Body of pancreas (tissue), 4 donors: ENCODE results near the gene DUSP5. TPM values are rescaled to one million over a fixed set of nuclear protein-coding genes. Genes with fewer than 3 reads are reported as not detected.

ENCODE experiments used
- ATAC-seq: fragments of 150-250 bp; one replicate; pipeline ENCODE4 v1.9.1; 2016
- DNase-seq, 4 donors: peaks; one replicate each; pipeline ENCODE4 v3.0.0-alpha.2; 2019
- H3K27ac ChIP-seq, 4 donors: fragments of 200-600 bp; sonication (generic); 1 replicate in 3 of 4; 2 replicates in 1 of 4; pipeline versions ENCODE4 v1.5.1 to v1.6.1; 2016 to 2019; ENCODE audit warnings: mild to moderate bottlenecking in 1 of 4, mixed read lengths in 1 of 4, moderate library complexity in 1 of 4
- H3K27me3 ChIP-seq, 2 donors: fragments of 200-600 bp; sonication (generic); one replicate each; pipeline ENCODE4 v1.6.0; 2016; ENCODE audit warnings: mild to moderate bottlenecking in 1 of 2
- H3K36me3 ChIP-seq, 2 donors: fragments of 200-600 bp; sonication (generic); replicated peaks in 1 of 2; 2 replicates each; pipeline ENCODE4 v1.5.1; 2016; ENCODE audit warnings: low read depth in 2 of 2; ENCODE audit not compliant: insufficient read depth in 1 of 2
- H3K4me1 ChIP-seq: fragments of 200-600 bp; sonication (generic); one replicate; pipeline ENCODE4 v1.6.0; 2016
- H3K4me3 ChIP-seq, 2 donors: fragments of 200-600 bp; sonication (generic); 1 replicate in 1 of 2; 2 replicates in 1 of 2; pipeline ENCODE4 v1.5.1; 2016 to 2019
- H3K9me3 ChIP-seq, 3 donors: fragments of 200-600 bp; sonication (generic); 1 replicate in 2 of 3; 2 replicates in 1 of 3; pipeline ENCODE4 v1.5.1; 2016
- POLR2A ChIP-seq, 3 donors: fragments of 450-650 bp; IDR thresholded peaks; one replicate each; pipeline ENCODE4 v1.6.1; 2016; ENCODE audit warnings: antibody characterized with exemption in 3 of 3, mild to moderate bottlenecking in 2 of 3
- WGBS, 2 donors: methylation state at CpG; one replicate each; pipeline ENCODE4 v1.1.5; 2017; 5-methylcytosine and 5-hydroxymethylcytosine counted together
- intact Hi-C: fragments of 100-400 bp; cut with DNase I; formaldehyde crosslinking; loops from one replicate; pipeline ENCODE4 v1.15.1; 2023
- total RNA-seq, 2 donors: library from RNA; depleted of rRNA; stranded (reverse); fragments of >200 nt; gene quantifications; one replicate each; pipeline ENCODE4 v1.1.0, GENCODE V29; 2016
- TF ChIP-seq, protein P1 (sequence below), 7 experiments: fragments of 450-650 bp in 4 of 7; fragments of 200-600 bp in 3 of 7; sonication (generic) in 3 of 7; IDR thresholded peaks; one replicate each; pipeline ENCODE4 v1.5.1; 2016 to 2019; ENCODE audit warnings: antibody characterized with exemption in 7 of 7

The DUSP5 gene
- total RNA-seq, 2 donors from 2014 or later = 6.2 to 9.2 TPM

GRCh38 chr10:110494532-110494931, 3.2 kb upstream of the DUSP5 start:
- no peak for DNase-seq
- peaks cover 22% of the 10 kb centered on the region for H3K4me1 ChIP-seq
- no peak overlapping the region for H3K4me3 ChIP-seq
- no peak for ATAC-seq
- WGBS, 2 donors = 80 to 85% methylated on average over 3 of the region's 3 CpGs
- H3K9me3 ChIP-seq = no peaks in the 10 kb centered on the region
- intact Hi-C loops = no loop called here
- no peaks in the 10 kb centered on the region for H3K27me3 ChIP-seq
- no peak overlapping the region for H3K27ac ChIP-seq
- TF ChIP-seq, protein P1, sequence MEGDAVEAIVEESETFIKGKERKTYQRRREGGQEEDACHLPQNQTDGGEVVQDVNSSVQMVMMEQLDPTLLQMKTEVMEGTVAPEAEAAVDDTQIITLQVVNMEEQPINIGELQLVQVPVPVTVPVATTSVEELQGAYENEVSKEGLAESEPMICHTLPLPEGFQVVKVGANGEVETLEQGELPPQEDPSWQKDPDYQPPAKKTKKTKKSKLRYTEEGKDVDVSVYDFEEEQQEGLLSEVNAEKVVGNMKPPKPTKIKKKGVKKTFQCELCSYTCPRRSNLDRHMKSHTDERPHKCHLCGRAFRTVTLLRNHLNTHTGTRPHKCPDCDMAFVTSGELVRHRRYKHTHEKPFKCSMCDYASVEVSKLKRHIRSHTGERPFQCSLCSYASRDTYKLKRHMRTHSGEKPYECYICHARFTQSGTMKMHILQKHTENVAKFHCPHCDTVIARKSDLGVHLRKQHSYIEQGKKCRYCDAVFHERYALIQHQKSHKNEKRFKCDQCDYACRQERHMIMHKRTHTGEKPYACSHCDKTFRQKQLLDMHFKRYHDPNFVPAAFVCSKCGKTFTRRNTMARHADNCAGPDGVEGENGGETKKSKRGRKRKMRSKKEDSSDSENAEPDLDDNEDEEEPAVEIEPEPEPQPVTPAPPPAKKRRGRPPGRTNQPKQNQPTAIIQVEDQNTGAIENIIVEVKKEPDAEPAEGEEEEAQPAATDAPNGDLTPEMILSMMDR (IDR thresholded peaks at IDR 0.05) = no peak
- TF ChIP-seq POLR2A (IDR thresholded peaks at IDR 0.05) = no peak
- H3K36me3 ChIP-seq = no peaks in the 10 kb centered on the region

GRCh38 chr10:110495731-110496552, 1.8 kb upstream of the DUSP5 start:
- peak in 1 of 4 donors; percentile 10 for DNase-seq
- Histone ChIP-seq H3K36me3 (no peaks in the 10 kb centered on the region), H3K27ac (no peak overlapping the region), H3K4me1 (peaks cover 27% of the 10 kb centered on the region), H3K27me3 (no peaks in the 10 kb centered on the region), H3K9me3 (no peaks in the 10 kb centered on the region), H3K4me3 (no peak overlapping the region)
- intact Hi-C loops = no loop called here
- TF ChIP-seq POLR2A (IDR thresholded peaks at IDR 0.05) = no peak
- TF ChIP-seq, protein P1 (IDR thresholded peaks at IDR 0.05) = no peak
- WGBS, 2 donors = 73 to 76% methylated on average over 25 of the region's 25 CpGs
- no peak for ATAC-seq

DNA sequence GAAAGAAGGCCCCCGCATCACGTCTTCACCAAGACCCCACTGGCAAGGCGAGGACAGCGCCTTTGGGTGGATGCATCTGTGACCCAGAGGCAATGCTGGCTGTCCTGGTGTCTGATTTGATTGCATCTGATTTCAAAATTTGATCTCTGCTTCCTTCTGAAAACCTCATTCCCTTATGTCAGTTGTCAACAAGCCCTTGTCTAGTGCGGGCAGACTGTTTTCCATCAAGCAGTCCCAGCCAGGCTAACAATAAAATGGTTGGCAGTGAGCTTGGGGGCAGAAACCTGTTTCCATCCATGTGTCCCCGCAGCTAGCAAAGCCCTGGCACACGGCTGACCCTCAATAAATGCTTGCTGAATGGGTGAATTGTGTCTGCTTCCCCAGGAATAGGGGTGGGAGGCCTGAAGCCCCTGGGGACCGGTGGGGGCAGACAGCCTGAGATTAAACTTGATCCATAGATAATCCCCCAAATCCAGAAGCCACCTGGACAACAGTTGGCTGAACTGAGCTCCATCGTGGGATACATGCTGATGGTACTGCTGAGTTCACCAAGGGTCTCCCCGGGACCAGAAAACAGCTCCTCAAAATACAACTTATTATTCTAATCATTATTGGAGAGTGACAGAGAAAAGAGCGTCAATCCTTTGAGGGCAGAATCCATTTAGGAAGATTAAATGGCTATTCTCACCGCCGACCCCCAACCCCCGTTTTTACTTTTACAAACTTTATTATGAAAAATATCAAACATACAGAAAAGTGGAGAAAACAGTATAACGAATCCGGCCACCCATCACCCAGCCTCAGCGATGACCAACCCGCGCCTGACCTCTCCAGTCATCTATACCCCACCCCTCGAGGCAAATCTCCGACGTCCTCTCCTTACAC, 912 bp upstream of the DUSP5 start:
- H3K27ac ChIP-seq = peak overlapping the region; percentile 64 to 90 (median 78)
- no peak for ATAC-seq
- WGBS, 2 donors = 36 to 38% methylated on average over 21 to 22 of the region's 22 CpGs
- H3K4me1 ChIP-seq = peaks cover 36% of the 10 kb centered on the region
- no peaks in the 10 kb centered on the region for H3K27me3 ChIP-seq
- TF ChIP-seq, protein P1 (IDR thresholded peaks at IDR 0.05) = no peak
- no peak for TF ChIP-seq POLR2A (IDR thresholded peaks at IDR 0.05)
- no peaks in the 10 kb centered on the region for H3K36me3 ChIP-seq
- intact Hi-C loops = no loop called here
- H3K4me3 ChIP-seq = peak overlapping the region; percentile 23 to 39
- no peaks in the 10 kb centered on the region for H3K9me3 ChIP-seq
- DNase-seq = no peak

DNA sequence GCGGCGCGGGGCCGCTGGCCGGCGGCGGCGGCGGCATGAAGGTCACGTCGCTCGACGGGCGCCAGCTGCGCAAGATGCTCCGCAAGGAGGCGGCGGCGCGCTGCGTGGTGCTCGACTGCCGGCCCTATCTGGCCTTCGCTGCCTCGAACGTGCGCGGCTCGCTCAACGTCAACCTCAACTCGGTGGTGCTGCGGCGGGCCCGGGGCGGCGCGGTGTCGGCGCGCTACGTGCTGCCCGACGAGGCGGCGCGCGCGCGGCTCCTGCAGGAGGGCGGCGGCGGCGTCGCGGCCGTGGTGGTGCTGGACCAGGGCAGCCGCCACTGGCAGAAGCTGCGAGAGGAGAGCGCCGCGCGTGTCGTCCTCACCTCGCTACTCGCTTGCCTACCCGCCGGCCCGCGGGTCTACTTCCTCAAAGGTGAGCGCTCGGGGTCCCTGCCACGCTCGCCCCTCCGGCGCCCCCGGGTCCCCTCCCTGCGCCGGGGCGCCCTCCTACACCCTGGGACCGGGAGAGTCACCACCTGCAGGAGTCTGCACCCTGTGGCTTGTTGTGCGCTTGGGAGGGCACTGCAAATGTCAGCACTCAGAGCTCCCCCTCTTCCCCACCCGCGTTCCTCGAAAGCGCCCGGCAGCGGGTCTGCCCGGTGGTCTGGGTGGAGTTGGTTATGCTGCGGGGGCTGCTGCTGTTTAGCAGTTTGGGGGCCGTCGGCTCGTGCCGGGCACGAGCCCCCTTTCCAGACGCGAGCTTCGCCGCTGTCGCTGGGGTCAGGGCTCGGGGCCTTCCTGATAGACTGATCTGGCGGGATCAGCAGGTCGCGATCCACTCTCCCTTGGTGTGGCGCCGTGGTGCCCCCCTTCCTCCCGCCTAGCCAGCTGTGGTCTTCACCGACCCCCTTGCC, 627 bp downstream of the DUSP5 start:
- DNase-seq (peak; percentile 49 to 65 (median 58)), ATAC-seq (peak; percentile 27)
- H3K27me3 ChIP-seq = no peaks in the 10 kb centered on the region
- intact Hi-C loops = no loop called here
- no peaks in the 10 kb centered on the region for H3K36me3 ChIP-seq
- 2 to 17% methylated on average over 9 to 105 of the region's 107 CpGs for WGBS, 2 donors
- TF ChIP-seq, protein P1 (IDR thresholded peaks at IDR 0.05) = peak in 2 of 7 experiments; percentile 9 to 18
- no peak for TF ChIP-seq POLR2A (IDR thresholded peaks at IDR 0.05)
- no peaks in the 10 kb centered on the region for H3K9me3 ChIP-seq
- H3K4me1 ChIP-seq = peaks cover 46% of the 10 kb centered on the region
- peak overlapping the region; percentile 53 to 90 (median 72) for H3K27ac ChIP-seq
- peak overlapping the region in 1 of 2 donors; percentile 21 for H3K4me3 ChIP-seq
